ENCODE measurements around the gene TEX38.
"Not testable (repeated sequence)": the region's sequence is repeated elsewhere in the genome, so short reads cannot be mapped to it uniquely, and the experiment has no call there.

TEX38 gene

DNA sequence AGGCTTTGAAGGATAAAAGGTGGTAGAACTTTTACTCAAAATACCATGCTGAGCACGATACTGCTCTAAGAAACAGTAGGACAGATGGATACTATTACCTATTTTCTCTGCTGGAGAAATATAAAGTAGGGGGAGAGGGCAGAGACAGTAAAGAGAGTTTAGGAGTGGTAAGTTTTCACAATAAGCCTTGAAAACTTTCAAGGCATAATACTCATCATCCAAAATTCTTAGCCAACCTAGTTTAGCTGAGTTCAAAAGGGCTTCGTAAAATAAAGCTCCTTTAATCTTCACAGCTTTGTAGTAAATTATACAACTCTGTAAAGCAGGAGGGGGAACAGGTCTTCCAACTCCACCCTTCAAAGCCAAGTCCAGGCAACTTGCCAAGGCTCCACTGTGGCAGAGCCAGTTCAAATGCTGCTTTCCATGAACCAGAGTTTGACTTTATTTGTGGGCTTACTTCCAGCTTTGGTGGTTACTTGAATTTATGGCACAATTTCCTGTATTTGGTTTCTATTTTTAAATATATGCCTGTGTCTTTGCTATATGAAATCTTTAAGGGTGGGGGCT lies 15.5 kb downstream of the TEX38 start:
- DNase-seq (ENCODE audit: low read depth, low spot score), result no peak

DNA sequence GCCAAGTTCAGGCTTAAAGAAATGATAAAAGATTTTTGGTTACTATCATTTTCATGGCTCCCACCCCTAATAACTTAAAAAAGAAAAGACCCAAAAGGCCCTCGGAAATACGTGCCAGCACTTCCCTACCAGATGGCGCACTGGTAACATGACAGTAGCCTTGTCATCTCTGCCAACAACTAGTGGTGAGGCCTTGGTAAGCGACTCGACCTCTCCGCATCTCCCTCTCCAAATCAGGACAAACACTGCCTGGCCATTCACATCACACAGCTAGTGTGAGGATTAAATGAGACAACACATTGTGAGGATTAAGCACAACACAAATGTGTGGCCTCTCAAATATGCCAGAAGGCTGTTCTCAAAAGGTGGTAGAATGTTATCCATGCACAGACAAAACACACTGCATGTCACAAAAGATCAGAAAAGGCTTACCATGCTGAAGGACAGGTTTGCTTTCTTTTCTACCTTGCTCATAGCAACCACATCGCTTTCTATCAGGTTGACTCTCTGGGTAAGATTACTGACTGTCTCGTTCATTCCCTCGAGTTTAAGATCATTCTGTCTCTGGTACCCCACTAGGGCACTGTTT lies 16.4 kb downstream of the TEX38 start:
- Histone ChIP-seq H3K9me3 (ENCODE audit: control insufficient read depth, insufficient read depth, low read length) (no peaks in the 10 kb centered on the region), H3K4me1 (ENCODE audit: control insufficient read depth, insufficient read depth, low read length) (no peaks in the 10 kb centered on the region), H3K36me3 (ENCODE audit: control insufficient read depth, insufficient read depth, low read length) (peaks cover 23% of the 10 kb centered on the region), H3K27me3 (ENCODE audit: control insufficient read depth, insufficient read depth, low read length) (no peaks in the 10 kb centered on the region), H3K27ac (ENCODE audit: low read length) (no peak overlapping the region), H3K4me3 (ENCODE audit: low read length) (no peak overlapping the region)
- no peak for DNase-seq (ENCODE audit: low read depth, low spot score)
- WGBS (ENCODE audit: insufficient coverage, insufficient read length), result no CpG with 5 or more reads among the region's 9 CpGs

More for the DNA sequence above, 15.5 kb downstream of the TEX38 start:
- no peak overlapping the region for H3K27ac ChIP-seq (ENCODE audit: low read length)
- H3K27me3 ChIP-seq (ENCODE audit: control insufficient read depth, insufficient read depth, low read length), result no peaks in the 10 kb centered on the region
- H3K4me3 ChIP-seq (ENCODE audit: low read length), result no peak overlapping the region
- peaks cover 23% of the 10 kb centered on the region for H3K36me3 ChIP-seq (ENCODE audit: control insufficient read depth, insufficient read depth, low read length)
- H3K4me1 ChIP-seq (ENCODE audit: control insufficient read depth, insufficient read depth, low read length), result no peaks in the 10 kb centered on the region
- WGBS (ENCODE audit: insufficient coverage, insufficient read length), result no CpG with 5 or more reads among the region's 2 CpGs
- no peaks in the 10 kb centered on the region for H3K9me3 ChIP-seq (ENCODE audit: control insufficient read depth, insufficient read depth, low read length)

DNA sequence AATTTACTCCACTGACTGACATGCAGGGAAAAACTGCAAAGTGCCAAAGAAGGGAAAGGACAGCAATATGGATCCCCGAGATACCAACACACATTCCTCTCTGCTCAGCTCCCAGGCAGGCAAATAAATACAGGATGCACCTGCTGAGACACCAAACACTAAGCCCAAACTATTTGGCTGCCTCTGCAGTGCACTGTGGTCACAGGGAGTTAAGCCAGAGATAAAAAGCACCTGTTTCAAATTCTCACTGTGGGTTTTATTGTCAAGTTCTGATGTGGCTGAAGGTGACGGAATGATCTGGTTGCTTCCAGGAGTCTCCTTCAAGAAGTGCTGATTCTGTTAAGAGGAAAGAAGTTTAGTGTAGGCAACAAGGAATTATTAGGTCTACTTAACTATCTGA lies 17.7 kb downstream of the TEX38 start:
- H3K27ac ChIP-seq (ENCODE audit: low read length), result no peak overlapping the region
- H3K4me3 ChIP-seq (ENCODE audit: low read length), result no peak overlapping the region
- no peaks in the 10 kb centered on the region for H3K27me3 ChIP-seq (ENCODE audit: control insufficient read depth, insufficient read depth, low read length)
- no peak for DNase-seq (ENCODE audit: low read depth, low spot score)
- H3K9me3 ChIP-seq (ENCODE audit: control insufficient read depth, insufficient read depth, low read length), result no peaks in the 10 kb centered on the region
- peaks cover 17% of the 10 kb centered on the region for H3K36me3 ChIP-seq (ENCODE audit: control insufficient read depth, insufficient read depth, low read length)
- H3K4me1 ChIP-seq (ENCODE audit: control insufficient read depth, insufficient read depth, low read length), result no peaks in the 10 kb centered on the region
- no CpG with 5 or more reads among the region's 2 CpGs for WGBS (ENCODE audit: insufficient coverage, insufficient read length)

DNA sequence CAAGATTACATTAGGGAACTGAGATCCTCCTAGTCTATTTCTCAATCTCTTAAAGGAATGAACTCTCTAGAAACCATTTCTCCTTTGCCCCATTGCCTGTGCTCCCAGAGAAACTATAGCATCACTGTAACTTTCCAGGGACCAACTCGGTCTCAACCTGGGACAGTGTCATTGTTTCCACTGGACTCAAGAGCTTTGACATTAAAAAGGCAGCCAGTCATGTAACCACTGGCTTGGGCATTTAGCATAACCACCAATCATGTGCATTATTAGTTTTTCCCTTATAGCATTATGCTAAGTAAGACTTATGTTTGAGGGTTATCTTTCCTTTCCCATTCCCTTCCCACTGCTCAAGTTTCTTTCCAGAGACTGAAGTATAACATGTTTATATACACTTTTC lies 18.2 kb downstream of the TEX38 start:
- H3K36me3 ChIP-seq (ENCODE audit: control insufficient read depth, insufficient read depth, low read length), result peaks cover 15% of the 10 kb centered on the region
- no peaks in the 10 kb centered on the region for H3K9me3 ChIP-seq (ENCODE audit: control insufficient read depth, insufficient read depth, low read length)
- H3K27ac ChIP-seq (ENCODE audit: low read length), result no peak overlapping the region
- no peak overlapping the region for H3K4me3 ChIP-seq (ENCODE audit: low read length)
- H3K4me1 ChIP-seq (ENCODE audit: control insufficient read depth, insufficient read depth, low read length), result no peaks in the 10 kb centered on the region
- no peak for DNase-seq (ENCODE audit: low read depth, low spot score)
- H3K27me3 ChIP-seq (ENCODE audit: control insufficient read depth, insufficient read depth, low read length), result no peaks in the 10 kb centered on the region
- WGBS (ENCODE audit: insufficient coverage, insufficient read length), result no CpG with 5 or more reads among the region's 1 CpG

DNA sequence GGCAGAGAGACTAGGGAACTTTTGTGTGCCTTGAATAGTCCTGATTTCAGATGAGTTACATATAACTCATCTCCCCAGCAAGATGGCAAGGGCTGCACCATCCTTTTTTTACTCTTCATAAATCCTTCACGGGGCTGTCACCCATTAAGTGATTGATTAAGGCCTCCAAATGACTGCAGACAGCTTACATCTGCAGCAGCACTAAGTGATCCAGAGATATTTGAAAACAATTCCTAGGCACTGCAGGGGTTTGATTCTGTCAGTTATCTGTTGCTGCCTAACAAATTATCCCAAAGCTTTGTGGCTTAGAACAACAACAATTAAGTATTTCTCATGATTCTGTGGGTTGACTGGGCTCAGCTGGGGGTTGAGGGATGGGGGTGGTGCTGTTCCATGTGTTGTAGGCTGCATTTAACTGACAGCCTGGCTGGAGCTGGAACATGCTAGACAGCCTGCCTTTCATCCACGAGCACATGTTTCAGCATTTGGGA lies 19.3 kb downstream of the TEX38 start:
- Histone ChIP-seq H3K27ac (ENCODE audit: low read length) (no peak overlapping the region), H3K27me3 (ENCODE audit: control insufficient read depth, insufficient read depth, low read length) (no peaks in the 10 kb centered on the region), H3K4me3 (ENCODE audit: low read length) (no peak overlapping the region), H3K9me3 (ENCODE audit: control insufficient read depth, insufficient read depth, low read length) (no peaks in the 10 kb centered on the region), H3K4me1 (ENCODE audit: control insufficient read depth, insufficient read depth, low read length) (no peaks in the 10 kb centered on the region), H3K36me3 (ENCODE audit: control insufficient read depth, insufficient read depth, low read length) (peaks cover 15% of the 10 kb centered on the region)
- no CpG with 5 or more reads among the region's 2 CpGs for WGBS (ENCODE audit: insufficient coverage, insufficient read length)
- DNase-seq (ENCODE audit: low read depth, low spot score), result no peak

DNA sequence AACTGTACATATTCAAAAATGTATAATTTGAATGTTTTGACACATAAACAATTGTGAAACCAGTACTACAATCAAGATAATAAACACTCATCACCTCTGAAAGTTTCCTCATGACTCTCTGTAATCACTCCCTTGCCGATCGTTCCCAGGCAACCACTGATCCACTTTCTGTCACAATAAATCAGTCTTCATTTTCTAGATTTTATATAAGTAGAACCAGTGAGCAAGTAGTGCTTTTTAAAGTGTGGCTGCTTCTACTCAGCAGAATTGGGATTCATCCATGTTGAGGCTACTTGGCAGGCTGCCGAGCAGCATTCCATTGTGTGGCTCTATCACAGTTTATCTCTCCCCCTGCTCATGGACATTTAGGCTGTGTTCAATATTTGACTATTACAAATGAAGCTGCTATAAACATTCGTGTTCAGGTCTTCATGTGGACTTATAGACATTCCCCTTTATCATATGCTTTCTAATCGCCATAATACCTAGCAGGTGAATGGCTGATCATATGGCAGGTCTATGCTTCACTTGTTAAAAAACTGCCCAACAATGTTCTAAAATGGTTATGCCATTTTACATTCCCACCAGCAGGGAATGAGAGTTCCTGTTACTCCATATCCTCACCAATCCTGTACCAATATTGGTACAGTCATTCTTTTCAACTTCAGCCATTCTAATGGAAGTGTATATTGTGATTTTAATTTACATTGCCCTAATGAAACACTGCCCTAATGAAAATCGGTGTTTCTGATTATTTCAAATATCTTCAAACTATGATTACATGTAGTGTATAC lies 20.5 kb downstream of the TEX38 start:
- Histone ChIP-seq H3K27ac (ENCODE audit: low read length) (no peak overlapping the region), H3K9me3 (ENCODE audit: control insufficient read depth, insufficient read depth, low read length) (no peaks in the 10 kb centered on the region), H3K27me3 (ENCODE audit: control insufficient read depth, insufficient read depth, low read length) (no peaks in the 10 kb centered on the region), H3K4me1 (ENCODE audit: control insufficient read depth, insufficient read depth, low read length) (no peaks in the 10 kb centered on the region), H3K36me3 (ENCODE audit: control insufficient read depth, insufficient read depth, low read length) (peaks cover 15% of the 10 kb centered on the region), H3K4me3 (ENCODE audit: low read length) (no peak overlapping the region)
- no peak for DNase-seq (ENCODE audit: low read depth, low spot score)
- no CpG with 5 or more reads among the region's 6 CpGs for WGBS (ENCODE audit: insufficient coverage, insufficient read length)

DNA sequence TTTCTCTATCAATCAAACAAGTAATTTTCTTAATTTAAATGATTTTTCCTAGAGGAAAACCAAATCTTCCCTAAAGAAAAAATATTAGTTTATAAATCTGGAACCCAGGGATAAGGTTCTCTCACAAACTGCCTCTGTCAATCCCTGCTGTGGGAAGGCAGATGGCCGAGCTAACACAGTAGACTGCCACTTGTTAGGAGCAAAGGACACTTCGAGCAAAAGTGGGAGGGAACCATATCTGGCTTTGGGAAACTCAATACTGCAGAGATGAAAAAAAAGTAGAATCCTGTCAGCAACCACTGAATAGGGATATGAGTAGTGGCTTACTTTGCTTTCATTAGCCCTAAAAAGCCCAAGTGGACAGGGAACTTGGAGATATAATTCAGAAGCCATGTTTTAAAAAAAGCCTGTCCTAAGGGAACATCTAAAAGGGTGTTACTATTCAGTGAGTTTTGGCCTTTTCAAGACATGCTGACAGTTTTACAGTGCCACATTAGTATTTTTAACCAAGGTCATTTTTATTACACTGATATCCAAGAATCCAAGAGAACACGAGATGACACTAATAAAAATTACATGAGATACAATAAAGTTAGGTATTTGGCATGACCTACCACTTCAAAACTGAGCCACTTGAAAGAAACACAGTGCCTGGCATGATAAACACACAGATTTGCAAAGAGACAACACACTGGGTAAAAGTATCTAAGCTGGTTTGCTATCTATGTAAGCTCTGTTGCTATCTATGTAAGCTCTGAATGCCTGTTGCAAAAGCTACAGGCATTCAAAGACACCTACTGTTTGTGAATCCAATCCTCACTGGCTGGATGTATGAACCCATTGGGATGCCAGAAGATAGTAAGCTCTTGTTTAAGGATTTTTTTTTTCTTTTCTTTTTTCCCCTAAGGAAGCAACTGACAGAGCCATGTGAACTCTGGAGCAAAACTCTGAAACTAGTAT lies 21.4 kb downstream of the TEX38 start:
- peaks cover 11% of the 10 kb centered on the region for H3K36me3 ChIP-seq (ENCODE audit: control insufficient read depth, insufficient read depth, low read length)
- no peak for DNase-seq (ENCODE audit: low read depth, low spot score)
- H3K27me3 ChIP-seq (ENCODE audit: control insufficient read depth, insufficient read depth, low read length), result no peaks in the 10 kb centered on the region
- no peak overlapping the region for H3K4me3 ChIP-seq (ENCODE audit: low read length)
- no peaks in the 10 kb centered on the region for H3K4me1 ChIP-seq (ENCODE audit: control insufficient read depth, insufficient read depth, low read length)
- H3K9me3 ChIP-seq (ENCODE audit: control insufficient read depth, insufficient read depth, low read length), result no peaks in the 10 kb centered on the region
- no CpG with 5 or more reads among the region's 3 CpGs for WGBS (ENCODE audit: insufficient coverage, insufficient read length)
- no peak overlapping the region for H3K27ac ChIP-seq (ENCODE audit: low read length)

DNA sequence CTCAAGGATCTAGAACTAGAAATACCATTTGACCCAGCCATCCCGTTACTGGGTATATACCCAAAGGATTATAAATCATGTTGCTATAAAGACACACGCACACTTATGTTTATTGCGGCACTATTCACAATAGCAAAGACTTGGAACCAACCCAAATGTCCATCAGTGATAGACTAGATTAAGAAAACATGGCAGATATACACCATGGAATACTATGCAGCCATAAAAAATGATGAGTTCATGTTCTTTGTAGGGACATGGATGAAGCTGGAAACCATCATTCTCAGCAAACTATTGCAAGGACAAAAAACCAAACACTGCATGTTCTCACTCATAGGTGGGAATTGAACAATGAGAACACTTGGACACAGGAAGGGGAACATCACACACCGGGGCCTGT lies 23.0 kb downstream of the TEX38 start:
- H3K4me1 ChIP-seq (ENCODE audit: control insufficient read depth, insufficient read depth, low read length); H3K27me3 ChIP-seq (ENCODE audit: control insufficient read depth, insufficient read depth, low read length); DNase-seq (ENCODE audit: low read depth, low spot score); H3K4me3 ChIP-seq (ENCODE audit: low read length); H3K9me3 ChIP-seq (ENCODE audit: control insufficient read depth, insufficient read depth, low read length); H3K36me3 ChIP-seq (ENCODE audit: control insufficient read depth, insufficient read depth, low read length); H3K27ac ChIP-seq (ENCODE audit: low read length): not testable (repeated sequence)
- WGBS (ENCODE audit: insufficient coverage, insufficient read length), result no CpG with 5 or more reads among the region's 4 CpGs

DNA sequence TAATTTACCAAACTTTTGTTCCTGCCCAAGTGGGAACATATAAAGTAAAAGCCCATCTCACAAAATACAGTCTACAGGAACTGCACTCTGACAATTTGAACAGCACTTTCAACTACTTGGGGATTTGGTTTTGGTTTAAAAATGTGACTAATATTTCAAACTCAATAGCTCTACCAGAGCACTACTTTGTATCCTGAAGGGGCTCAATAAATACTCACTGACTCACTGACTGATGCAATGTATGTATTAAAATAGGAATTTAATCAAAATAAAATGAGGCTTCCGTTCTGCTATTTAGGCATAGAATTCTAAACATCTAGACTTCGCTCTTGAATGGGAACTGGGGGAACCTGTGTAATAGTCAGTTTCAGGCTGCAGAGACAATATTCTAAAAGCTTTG lies 25.4 kb downstream of the TEX38 start:
- Histone ChIP-seq H3K27ac (ENCODE audit: low read length) (no peak overlapping the region), H3K4me1 (ENCODE audit: control insufficient read depth, insufficient read depth, low read length) (no peaks in the 10 kb centered on the region), H3K36me3 (ENCODE audit: control insufficient read depth, insufficient read depth, low read length) (no peaks in the 10 kb centered on the region; the same call in 1 of the 2 replicates), H3K9me3 (ENCODE audit: control insufficient read depth, insufficient read depth, low read length) (no peaks in the 10 kb centered on the region), H3K4me3 (ENCODE audit: low read length) (no peak overlapping the region), H3K27me3 (ENCODE audit: control insufficient read depth, insufficient read depth, low read length) (no peaks in the 10 kb centered on the region)
- no CpG with 5 or more reads among the region's 2 CpGs for WGBS (ENCODE audit: insufficient coverage, insufficient read length)
- DNase-seq (ENCODE audit: low read depth, low spot score), result no peak

DNA sequence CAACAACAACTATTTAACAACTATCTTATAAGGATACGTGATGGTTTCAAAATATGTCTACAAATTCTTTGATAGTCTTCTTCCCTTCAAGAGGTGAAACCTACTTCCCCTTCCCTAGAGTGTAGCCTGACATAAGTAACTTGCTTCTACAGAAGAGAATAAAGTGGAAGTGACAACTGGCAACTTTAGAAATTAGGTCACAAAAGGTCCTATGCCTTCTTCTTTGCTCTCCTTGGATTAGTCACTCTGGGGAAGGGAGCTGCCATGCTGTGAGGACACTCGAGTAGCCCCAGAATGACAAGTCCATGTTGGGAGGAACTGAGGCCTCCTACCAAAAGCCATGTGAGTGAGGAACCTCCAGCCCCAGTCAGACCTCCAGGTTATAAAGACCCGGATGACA lies 28.0 kb downstream of the TEX38 start:
- no peak for DNase-seq (ENCODE audit: low read depth, low spot score)
- WGBS (ENCODE audit: insufficient coverage, insufficient read length), result no CpG with 5 or more reads among the region's 3 CpGs
- Histone ChIP-seq H3K4me1 (ENCODE audit: control insufficient read depth, insufficient read depth, low read length) (no peaks in the 10 kb centered on the region), H3K9me3 (ENCODE audit: control insufficient read depth, insufficient read depth, low read length) (no peaks in the 10 kb centered on the region), H3K36me3 (ENCODE audit: control insufficient read depth, insufficient read depth, low read length) (no peaks in the 10 kb centered on the region; the same call in 1 of the 2 replicates), H3K27ac (ENCODE audit: low read length) (no peak overlapping the region), H3K4me3 (ENCODE audit: low read length) (no peak overlapping the region), H3K27me3 (ENCODE audit: control insufficient read depth, insufficient read depth, low read length) (no peaks in the 10 kb centered on the region)
